Transverse colon (tissue), 4 donors: ENCODE results near the gene PLXNC1.

Experiments
- CTCF ChIP-seq, 5 experiments: fragments of 200-600 bp in 3 of 5; fragments of 450-650 bp in 2 of 5; sonication (generic) in 3 of 5; IDR thresholded peaks; 1 replicate in 2 of 5; 2 replicates in 3 of 5; pipeline ENCODE4 v1.5.1; 2016 to 2017; ENCODE audit warnings: antibody characterized with exemption in 5 of 5, inconsistent platforms in 3 of 5, mild to moderate bottlenecking in 2 of 5, moderate library complexity in 1 of 5
- POLR2A ChIP-seq: fragments of 450-650 bp; IDR thresholded peaks from one replicate; pipeline ENCODE4 v1.6.1; 2016; ENCODE audit warnings: antibody characterized with exemption, mild to moderate bottlenecking, moderate library complexity
- POLR2AphosphoS5 ChIP-seq, 3 donors: sonication (generic); formaldehyde crosslinking; IDR thresholded peaks; one replicate each; pipeline ENCODE4 v1.6.1; 2016; ENCODE audit warnings: antibody characterized with exemption in 3 of 3

- no peak for TF ChIP-seq CTCF (IDR thresholded peaks at IDR 0.05)
- TF ChIP-seq POLR2A = no peak
- no peak for TF ChIP-seq POLR2AphosphoS5 (IDR thresholded peaks at IDR 0.05)
These were observed 2.0 kb upstream of the PLXNC1 start for GRCh38 chr12:94146166-94146936.
